Measurements from ENCODE around the gene CSRP1.
A peak's percentile ranks its signal among the peaks of the same experiment; 100 is the strongest.
"Not testable (repeated sequence)": the region's sequence is repeated elsewhere in the genome, so short reads cannot be mapped to it uniquely, and the experiment has no call there.

The CSRP1 gene

GRCh38 chr1:201537891-201538611, 31.1 kb upstream of the CSRP1 start:
- DNase-seq (ENCODE audit: low read depth), result no peak

- no peak for DNase-seq (ENCODE audit: low read depth)
These were observed 30.5 kb upstream of the CSRP1 start for GRCh38 chr1:201537467-201537866.

GRCh38 chr1:201537028-201537427, 30.1 kb upstream of the CSRP1 start:
- DNase-seq (ENCODE audit: low read depth), result no peak

- DNase-seq (ENCODE audit: low read depth), result no peak
These were observed 29.6 kb upstream of the CSRP1 start for GRCh38 chr1:201536558-201536957.

GRCh38 chr1:201535919-201536245, 29.0 kb upstream of the CSRP1 start:
- DNase-seq (ENCODE audit: low read depth), result no peak

- no peak for DNase-seq (ENCODE audit: low read depth)
These were observed 28.4 kb upstream of the CSRP1 start for GRCh38 chr1:201535046-201535918.

DNA sequence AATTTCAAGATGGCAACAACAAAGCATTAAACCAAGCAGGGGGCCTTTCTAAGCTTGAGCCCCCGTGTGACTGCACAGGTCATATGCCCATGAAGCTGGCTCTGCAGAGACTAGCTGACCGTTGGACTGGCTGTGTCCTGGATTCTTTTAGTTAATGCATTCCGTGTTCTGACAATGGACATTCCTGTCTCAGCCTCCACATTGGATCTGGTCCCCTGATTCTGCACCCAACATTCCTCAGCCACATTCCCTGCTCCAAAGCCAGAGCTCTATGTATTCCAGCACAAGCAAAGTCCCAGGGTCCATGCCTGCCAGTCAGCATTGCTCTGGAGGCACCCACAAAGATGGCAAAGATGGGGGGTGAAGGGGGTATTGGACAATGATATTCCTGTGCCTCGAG, 26.9 kb upstream of the CSRP1 start:
- DNase-seq (ENCODE audit: low read depth), result no peak

GRCh38 chr1:201531551-201532425, 24.9 kb upstream of the CSRP1 start:
- no peak for DNase-seq (ENCODE audit: low read depth)

- DNase-seq (ENCODE audit: low read depth), result peak; percentile 52
These were observed 24.0 kb upstream of the CSRP1 start for GRCh38 chr1:201530741-201531531.

DNA sequence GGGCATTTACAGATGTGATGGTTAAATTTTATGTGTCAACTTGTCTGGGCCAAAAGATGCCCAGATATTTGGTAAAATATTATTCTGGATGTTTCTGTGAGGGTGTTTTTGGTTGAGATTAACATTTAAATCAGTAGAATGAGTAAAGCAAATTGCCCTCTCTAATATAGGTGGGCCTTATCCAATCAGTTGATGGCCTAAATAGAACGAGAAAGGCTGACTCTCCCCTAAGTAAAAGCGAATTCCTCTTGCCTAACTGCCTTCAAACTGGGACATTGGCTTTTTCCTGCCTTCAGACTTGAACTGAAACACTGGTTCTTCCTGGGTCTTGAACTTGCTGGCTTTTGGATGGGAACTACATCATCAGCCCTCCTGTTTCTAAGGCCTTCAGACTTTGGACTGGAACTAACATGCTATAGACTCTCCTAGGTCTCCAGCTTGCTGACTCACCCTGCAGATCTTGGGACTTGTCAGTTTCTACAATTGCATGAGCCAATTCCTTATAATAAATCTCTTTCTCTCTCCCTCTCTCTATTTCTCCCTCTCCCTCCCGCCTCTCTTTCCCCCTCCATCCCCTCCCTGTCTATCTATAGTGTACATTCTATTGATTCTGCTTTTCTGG, 21.8 kb upstream of the CSRP1 start:
- DNase-seq (ENCODE audit: low read depth), result no peak

GRCh38 chr1:201527879-201528278, 21.0 kb upstream of the CSRP1 start:
- no peak for DNase-seq (ENCODE audit: low read depth)

DNA sequence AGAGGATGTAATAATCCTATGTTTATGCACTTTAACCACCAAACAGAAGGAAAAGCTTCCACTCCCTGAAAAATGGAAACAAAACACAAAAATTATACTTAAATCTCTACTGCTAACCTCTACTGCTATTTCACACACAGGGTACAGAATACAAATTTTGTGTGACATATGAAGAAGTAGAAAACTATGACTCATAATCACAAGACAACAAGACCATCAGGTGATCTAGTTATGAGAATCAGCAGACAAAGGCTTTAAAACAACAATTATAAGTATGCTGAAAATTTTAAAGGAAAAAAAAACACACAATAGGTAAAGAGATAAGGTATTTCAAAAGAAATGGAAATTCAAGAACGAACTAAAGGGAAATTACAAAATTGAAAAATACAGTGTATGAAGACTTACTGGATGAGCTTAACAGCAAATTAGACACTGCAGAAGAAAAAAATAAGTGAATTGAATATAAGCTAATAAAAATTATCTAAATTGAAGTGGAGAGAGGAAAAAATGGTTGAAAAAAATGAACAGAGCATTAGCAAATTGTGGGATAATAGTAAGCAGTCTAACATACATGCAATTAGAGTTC, 18.4 kb upstream of the CSRP1 start:
- no peak for DNase-seq (ENCODE audit: low read depth)

DNA sequence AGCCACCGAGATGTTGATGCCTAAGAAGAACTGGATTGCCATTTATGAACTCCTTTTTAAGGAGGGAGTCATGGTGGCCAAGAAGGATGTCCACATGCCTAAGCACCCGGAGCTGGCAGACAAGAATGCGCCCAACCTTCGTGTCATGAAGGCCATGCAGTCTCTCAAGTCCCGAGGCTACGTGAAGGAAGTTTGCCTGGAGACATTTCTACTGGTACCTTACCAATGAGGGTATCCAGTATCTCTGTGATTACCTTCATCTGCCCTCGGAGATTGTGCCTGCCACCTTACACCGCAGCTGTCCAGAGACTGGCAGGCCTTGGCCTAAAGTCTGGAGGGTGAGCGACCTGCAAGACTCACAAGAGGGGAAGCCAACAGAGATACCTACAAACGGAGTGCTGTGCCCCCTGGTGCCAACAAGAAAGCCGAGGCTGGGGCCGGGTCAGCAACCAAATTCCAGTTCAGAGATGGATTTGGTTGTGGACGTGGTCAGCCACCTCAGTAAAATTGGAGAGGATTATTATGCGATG, 13.2 kb upstream of the CSRP1 start:
- DNase-seq (ENCODE audit: low read depth), result not testable (repeated sequence)

DNA sequence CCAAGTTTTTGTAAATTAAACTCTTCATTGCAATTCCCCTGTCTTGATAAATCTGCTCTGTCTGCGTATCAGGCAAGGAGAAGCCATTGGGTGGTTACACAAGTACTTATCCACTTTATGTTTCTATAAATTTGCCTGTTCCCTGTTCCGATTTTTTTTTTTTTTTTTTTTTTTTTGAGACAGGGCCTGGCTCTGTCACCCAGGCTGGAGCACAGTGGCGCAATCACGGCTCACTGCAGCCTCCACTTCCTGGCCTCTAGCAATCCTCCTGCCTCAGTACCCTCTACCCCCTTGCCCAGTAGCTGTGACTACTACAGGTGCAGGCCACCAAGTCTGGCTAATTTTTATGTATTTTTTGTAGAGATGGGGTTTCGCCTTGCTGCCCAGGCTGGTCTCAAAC, 11.1 kb upstream of the CSRP1 start:
- DNase-seq (ENCODE audit: low read depth), result no peak

DNA sequence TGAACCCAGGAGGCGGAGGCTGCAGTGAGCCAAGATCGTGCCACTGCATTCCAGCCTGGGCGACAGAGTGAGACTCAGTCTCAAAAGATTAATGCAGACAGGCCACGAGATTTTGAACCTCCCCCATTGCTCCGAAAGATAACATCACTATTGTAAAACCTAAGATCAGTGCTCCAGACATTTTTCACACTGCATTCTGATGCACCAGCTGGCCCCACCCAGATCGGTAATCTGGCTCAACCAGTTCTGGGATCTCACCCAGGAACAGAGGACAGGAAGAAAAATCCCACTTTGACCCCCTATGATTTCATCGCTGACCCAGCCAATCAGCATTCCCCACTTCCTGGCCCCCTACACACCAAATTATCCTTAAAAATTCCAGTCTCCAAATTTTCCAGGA, 10.7 kb upstream of the CSRP1 start:
- no peak for DNase-seq (ENCODE audit: low read depth)

GRCh38 chr1:201516511-201517127, 9.7 kb upstream of the CSRP1 start:
- no peak for DNase-seq (ENCODE audit: low read depth)

DNA sequence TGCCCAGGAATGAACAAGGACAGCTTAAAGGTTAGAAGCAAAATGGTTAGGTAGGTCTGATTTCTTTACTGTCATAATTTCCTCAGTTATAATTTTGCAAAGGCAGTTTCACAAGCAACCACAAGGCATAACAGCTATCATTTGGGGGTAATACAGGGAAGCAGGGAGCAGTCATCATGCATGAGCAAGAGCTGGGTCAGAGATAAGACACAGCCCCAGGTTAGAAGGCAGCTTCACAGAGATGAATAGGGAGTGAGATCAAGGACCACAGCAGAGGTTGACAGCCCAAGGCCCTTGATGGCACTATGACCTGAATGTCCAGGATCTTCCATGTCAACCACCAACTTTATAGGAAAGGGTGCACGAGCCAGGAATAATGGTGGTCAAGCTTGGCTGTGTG, 9.0 kb upstream of the CSRP1 start:
- DNase-seq (ENCODE audit: low read depth), result no peak

GRCh38 chr1:201515062-201515750, 8.3 kb upstream of the CSRP1 start:
- no peak for DNase-seq (ENCODE audit: low read depth)

- no peak for DNase-seq (ENCODE audit: low read depth)
These were observed 7.5 kb upstream of the CSRP1 start for GRCh38 chr1:201514466-201514865.
